Measurements from ENCODE around the gene APOD. TPM values are rescaled to one million over a fixed set of nuclear protein-coding genes. Genes with fewer than 3 reads are reported as not detected.

APOD gene
- total RNA-seq, 2 experiments from 2014 or later, result not detected

- H3K4me1 Mint-ChIP-seq (ENCODE audit: low read depth), result peaks cover 29% of the 10 kb centered on the region
- ATAC-seq (peak; percentile 81), DNase-seq (peak; percentile 67)
- CTCF ChIA-PET, result interaction anchor here (0.9 to 1.5 kb wide), 7 partner anchors 8 to 292 kb away, joined by 3 to 7 read pairs (median 5); partner anchors contain the start of gene XXYLT1
- H3K4me3 Mint-ChIP-seq, result no peak overlapping the region
- H3K36me3 Mint-ChIP-seq (ENCODE audit: low read depth), result no peaks in the 10 kb centered on the region
- no peaks in the 10 kb centered on the region for H3K27me3 Mint-ChIP-seq (ENCODE audit: low read depth)
- POLR2A ChIA-PET, result no interaction called here
- no peak overlapping the region for H3K27ac Mint-ChIP-seq
- H3K9me3 Mint-ChIP-seq (ENCODE audit: insufficient read depth), result no peaks in the 10 kb centered on the region
Observed at GRCh38 chr3:195558602-195559001, 25.1 kb downstream of the APOD start.

- Mint-ChIP-seq H3K4me3 (no peak overlapping the region), H3K4me1 (ENCODE audit: low read depth) (peaks cover 36% of the 10 kb centered on the region), H3K36me3 (ENCODE audit: low read depth) (no peaks in the 10 kb centered on the region), H3K9me3 (ENCODE audit: insufficient read depth) (no peaks in the 10 kb centered on the region), H3K27me3 (ENCODE audit: low read depth) (no peaks in the 10 kb centered on the region), H3K27ac (no peak overlapping the region)
- ATAC-seq (no peak), DNase-seq (no peak)
- CTCF ChIA-PET, result interaction anchor here (1.0 to 1.8 kb wide), 3 partner anchors 12 to 286 kb away, joined by 3 to 5 read pairs (median 5); partner anchors contain the start of gene XXYLT1
- POLR2A ChIA-PET, result interaction anchor here (1.8 kb wide), 1 partner anchor 14 kb away, joined by 9 read pairs; the partner anchor contains the start of gene PPP1R2
Observed at GRCh38 chr3:195557322-195557721, 26.4 kb downstream of the APOD start.

- Mint-ChIP-seq H3K36me3 (ENCODE audit: low read depth) (no peaks in the 10 kb centered on the region), H3K4me1 (ENCODE audit: low read depth) (peaks cover 46% of the 10 kb centered on the region), H3K4me3 (no peak overlapping the region), H3K27ac (no peak overlapping the region), H3K27me3 (ENCODE audit: low read depth) (no peaks in the 10 kb centered on the region), H3K9me3 (ENCODE audit: insufficient read depth) (no peaks in the 10 kb centered on the region)
- ChIA-PET CTCF (interaction anchor here (0.7 to 2.7 kb wide), 5 partner anchors 11 to 285 kb away, joined by 3 to 11 read pairs (median 5); partner anchors contain the start of genes PPP1R2 and XXYLT1), POLR2A (interaction anchor here (1.8 kb wide), 1 partner anchor 13 kb away, joined by 9 read pairs; the partner anchor contains the start of gene PPP1R2)
- DNase-seq (no peak), ATAC-seq (no peak)
Observed at GRCh38 chr3:195556390-195556789, 27.4 kb downstream of the APOD start.

GRCh38 chr3:195555110-195555509 is 28.6 kb downstream of the APOD start:
- Mint-ChIP-seq H3K9me3 (ENCODE audit: insufficient read depth) (no peaks in the 10 kb centered on the region), H3K27me3 (ENCODE audit: low read depth) (no peaks in the 10 kb centered on the region), H3K4me1 (ENCODE audit: low read depth) (peaks cover 56% of the 10 kb centered on the region), H3K36me3 (ENCODE audit: low read depth) (no peaks in the 10 kb centered on the region), H3K4me3 (no peak overlapping the region), H3K27ac (peak overlapping the region; percentile 0)
- ChIA-PET POLR2A (interaction anchor here (1.1 kb wide), 1 partner anchor 9 kb away, joined by 3 read pairs; no protein-coding TSS in a partner anchor), CTCF (interaction anchor here (1.4 to 2.7 kb wide), 3 partner anchors 12 to 284 kb away, joined by 3 to 11 read pairs (median 10); partner anchors contain the start of genes PPP1R2 and XXYLT1)
- no peak for DNase-seq
- no peak for ATAC-seq

- POLR2A ChIA-PET, result interaction anchor here (1.1 kb wide), 1 partner anchor 8 kb away, joined by 3 read pairs; no protein-coding TSS in a partner anchor
- DNase-seq (no peak), ATAC-seq (no peak)
- H3K4me1 Mint-ChIP-seq (ENCODE audit: low read depth), result peaks cover 62% of the 10 kb centered on the region
- CTCF ChIA-PET, result interaction anchor here (1.4 to 2.7 kb wide), 2 partner anchors 280 to 283 kb away, joined by 3 to 11 read pairs; partner anchors contain the start of gene XXYLT1
- no peaks in the 10 kb centered on the region for H3K27me3 Mint-ChIP-seq (ENCODE audit: low read depth)
- H3K36me3 Mint-ChIP-seq (ENCODE audit: low read depth), result no peaks in the 10 kb centered on the region
- H3K9me3 Mint-ChIP-seq (ENCODE audit: insufficient read depth), result no peaks in the 10 kb centered on the region
- H3K27ac Mint-ChIP-seq, result no peak overlapping the region
- H3K4me3 Mint-ChIP-seq, result no peak overlapping the region
Observed at GRCh38 chr3:195554458-195554857, 29.3 kb downstream of the APOD start.

- Mint-ChIP-seq H3K36me3 (ENCODE audit: low read depth) (no peaks in the 10 kb centered on the region), H3K9me3 (ENCODE audit: insufficient read depth) (no peaks in the 10 kb centered on the region), H3K27ac (peak overlapping the region; percentile 40), H3K4me1 (ENCODE audit: low read depth) (peaks cover 60% of the 10 kb centered on the region), H3K27me3 (ENCODE audit: low read depth) (no peaks in the 10 kb centered on the region), H3K4me3 (no peak overlapping the region)
- DNase-seq, result no peak
- no peak for ATAC-seq
- POLR2A ChIA-PET, result no interaction called here
- CTCF ChIA-PET, result interaction anchor here (1.0 kb wide), 1 partner anchor 282 kb away, joined by 5 read pairs; the partner anchor contains the start of gene XXYLT1
Observed at GRCh38 chr3:195553268-195553667, 30.5 kb downstream of the APOD start.

- Mint-ChIP-seq H3K27me3 (ENCODE audit: low read depth) (no peaks in the 10 kb centered on the region), H3K4me3 (peak overlapping the region; percentile 25), H3K27ac (peak overlapping the region; percentile 93), H3K9me3 (ENCODE audit: insufficient read depth) (no peaks in the 10 kb centered on the region), H3K36me3 (ENCODE audit: low read depth) (peaks cover 3% of the 10 kb centered on the region), H3K4me1 (ENCODE audit: low read depth) (peaks cover 72% of the 10 kb centered on the region)
- ChIA-PET POLR2A (interaction anchor here (0.9 to 2.5 kb wide), 5 partner anchors 8 to 62 kb away, joined by 3 to 21 read pairs (median 3); partner anchors contain the start of gene PPP1R2), CTCF (interaction anchor here (0.9 to 4.0 kb wide), 4 partner anchors 8 to 299 kb away, joined by 3 to 29 read pairs (median 7); partner anchors contain the start of gene XXYLT1)
- DNase-seq (no peak), ATAC-seq (no peak)
Observed at GRCh38 chr3:195551381-195551978, 32.3 kb downstream of the APOD start.

- POLR2A ChIA-PET, result interaction anchor here (0.8 to 2.5 kb wide), 10 partner anchors 7 to 279 kb away, joined by 3 to 21 read pairs (median 4); partner anchors contain the start of genes ACAP2, PPP1R2 and XXYLT1
- Mint-ChIP-seq H3K4me3 (peak overlapping the region; percentile 65), H3K27me3 (ENCODE audit: low read depth) (no peaks in the 10 kb centered on the region), H3K27ac (peak overlapping the region; percentile 93), H3K4me1 (ENCODE audit: low read depth) (peaks cover 76% of the 10 kb centered on the region), H3K36me3 (ENCODE audit: low read depth) (peaks cover 3% of the 10 kb centered on the region), H3K9me3 (ENCODE audit: insufficient read depth) (peaks cover 4% of the 10 kb centered on the region)
- DNase-seq (peak; percentile 57), ATAC-seq (peak; percentile 48)
- CTCF ChIA-PET, result interaction anchor here (0.7 to 4.0 kb wide), 11 partner anchors 8 to 868 kb away, joined by 3 to 29 read pairs (median 3); partner anchors contain the start of gene XXYLT1
Observed at GRCh38 chr3:195550723-195551122, 33.0 kb downstream of the APOD start.

GRCh38 chr3:195549931-195550519 is 33.7 kb downstream of the APOD start:
- ATAC-seq, result peak; percentile 75
- POLR2A ChIA-PET, result interaction anchor here (0.6 to 2.5 kb wide), 10 partner anchors 8 to 308 kb away, joined by 3 to 21 read pairs (median 4); partner anchors contain the start of genes ACAP2 and XXYLT1
- peak overlapping the region; percentile 93 for H3K27ac Mint-ChIP-seq
- peaks cover 4% of the 10 kb centered on the region for H3K9me3 Mint-ChIP-seq (ENCODE audit: insufficient read depth)
- H3K4me3 Mint-ChIP-seq, result peak overlapping the region; percentile 65
- CTCF ChIA-PET, result interaction anchor here (0.7 to 4.0 kb wide), 14 partner anchors 8 to 867 kb away, joined by 3 to 29 read pairs (median 4); partner anchors contain the start of gene XXYLT1
- peak; percentile 90 for DNase-seq
- peaks cover 79% of the 10 kb centered on the region for H3K4me1 Mint-ChIP-seq (ENCODE audit: low read depth)
- H3K27me3 Mint-ChIP-seq (ENCODE audit: low read depth), result no peaks in the 10 kb centered on the region
- H3K36me3 Mint-ChIP-seq (ENCODE audit: low read depth), result peaks cover 3% of the 10 kb centered on the region

- H3K27me3 Mint-ChIP-seq (ENCODE audit: low read depth), result no peaks in the 10 kb centered on the region
- peaks cover 4% of the 10 kb centered on the region for H3K9me3 Mint-ChIP-seq (ENCODE audit: insufficient read depth)
- no peak for DNase-seq
- no peak overlapping the region for H3K27ac Mint-ChIP-seq
- H3K36me3 Mint-ChIP-seq (ENCODE audit: low read depth), result peaks cover 3% of the 10 kb centered on the region
- no peak overlapping the region for H3K4me3 Mint-ChIP-seq
- H3K4me1 Mint-ChIP-seq (ENCODE audit: low read depth), result peaks cover 89% of the 10 kb centered on the region
- ChIA-PET POLR2A (interaction anchor here (0.6 to 0.9 kb wide), 3 partner anchors 12 to 41 kb away, joined by 3 read pairs; no protein-coding TSS in a partner anchor), CTCF (interaction anchor here (1.2 to 4.0 kb wide), 3 partner anchors 10 to 278 kb away, joined by 4 to 29 read pairs (median 5); partner anchors contain the start of gene XXYLT1)
- ATAC-seq, result no peak
Observed at GRCh38 chr3:195548987-195549386, 34.8 kb downstream of the APOD start.

GRCh38 chr3:195548501-195548900 is 35.2 kb downstream of the APOD start:
- Mint-ChIP-seq H3K9me3 (ENCODE audit: insufficient read depth) (peaks cover 4% of the 10 kb centered on the region), H3K4me1 (ENCODE audit: low read depth) (peaks cover 92% of the 10 kb centered on the region), H3K27me3 (ENCODE audit: low read depth) (no peaks in the 10 kb centered on the region), H3K36me3 (ENCODE audit: low read depth) (peaks cover 3% of the 10 kb centered on the region), H3K27ac (no peak overlapping the region), H3K4me3 (no peak overlapping the region)
- ChIA-PET CTCF (interaction anchor here (1.3 to 4.0 kb wide), 2 partner anchors 15 to 278 kb away, joined by 4 to 29 read pairs; partner anchors contain the start of gene XXYLT1), POLR2A (interaction anchor here (0.6 to 0.9 kb wide), 3 partner anchors 11 to 41 kb away, joined by 3 read pairs; no protein-coding TSS in a partner anchor)
- ATAC-seq (no peak), DNase-seq (no peak)
